GM18873 (cell line): ENCODE results near the gene PTRHD1.
"Not testable (repeated sequence)": the region's sequence is repeated elsewhere in the genome, so short reads cannot be mapped to it uniquely, and the experiment has no call there.

Source experiments
- ATAC-seq: cut with Tn5 transposase; IDR thresholded peaks from one replicate; pipeline ENCODE4 v1.9.1; 2021; ENCODE audit warnings: mild to moderate bottlenecking, moderate library complexity, moderate number of reproducible peaks; ENCODE audit not compliant: unreplicated experiment, low FRiP score

PTRHD1 gene

GRCh38 chr2:24813691-24814137, 20.5 kb upstream of the PTRHD1 start:
- ATAC-seq, result no peak

DNA sequence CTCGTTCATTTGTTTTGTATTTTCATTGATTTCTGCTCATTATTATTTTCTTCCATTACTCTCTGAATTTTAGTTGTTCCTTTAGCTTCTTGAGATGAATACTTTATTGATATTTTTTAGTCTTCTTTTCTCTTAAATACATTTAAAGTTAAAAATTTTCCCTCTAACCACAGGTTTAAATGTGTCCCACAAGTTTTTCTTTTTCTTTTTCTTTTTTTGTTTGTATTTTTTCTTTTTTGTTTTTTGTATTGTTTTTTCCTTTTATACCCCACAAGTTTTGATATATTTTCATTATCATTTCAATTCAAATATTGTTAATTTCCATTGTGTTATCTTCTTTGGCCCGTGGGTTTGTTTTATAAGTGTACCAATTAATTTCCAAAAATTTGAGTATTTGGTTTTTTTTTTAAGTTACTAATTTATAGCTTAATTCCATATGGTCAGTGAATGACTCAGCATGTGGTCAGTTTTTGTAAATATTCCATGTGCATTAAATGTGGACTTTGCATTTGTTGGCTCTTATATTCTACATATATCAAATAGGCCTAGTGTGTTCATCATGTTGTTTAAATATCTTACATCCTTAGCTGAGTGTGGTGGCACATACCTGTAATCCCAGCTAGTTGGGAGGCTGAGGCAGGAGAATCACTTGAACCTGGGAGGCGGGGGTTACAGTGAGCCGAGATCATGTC, 16.3 kb upstream of the PTRHD1 start:
- no peak for ATAC-seq

GRCh38 chr2:24806661-24807036, 13.5 kb upstream of the PTRHD1 start:
- no peak for ATAC-seq

DNA sequence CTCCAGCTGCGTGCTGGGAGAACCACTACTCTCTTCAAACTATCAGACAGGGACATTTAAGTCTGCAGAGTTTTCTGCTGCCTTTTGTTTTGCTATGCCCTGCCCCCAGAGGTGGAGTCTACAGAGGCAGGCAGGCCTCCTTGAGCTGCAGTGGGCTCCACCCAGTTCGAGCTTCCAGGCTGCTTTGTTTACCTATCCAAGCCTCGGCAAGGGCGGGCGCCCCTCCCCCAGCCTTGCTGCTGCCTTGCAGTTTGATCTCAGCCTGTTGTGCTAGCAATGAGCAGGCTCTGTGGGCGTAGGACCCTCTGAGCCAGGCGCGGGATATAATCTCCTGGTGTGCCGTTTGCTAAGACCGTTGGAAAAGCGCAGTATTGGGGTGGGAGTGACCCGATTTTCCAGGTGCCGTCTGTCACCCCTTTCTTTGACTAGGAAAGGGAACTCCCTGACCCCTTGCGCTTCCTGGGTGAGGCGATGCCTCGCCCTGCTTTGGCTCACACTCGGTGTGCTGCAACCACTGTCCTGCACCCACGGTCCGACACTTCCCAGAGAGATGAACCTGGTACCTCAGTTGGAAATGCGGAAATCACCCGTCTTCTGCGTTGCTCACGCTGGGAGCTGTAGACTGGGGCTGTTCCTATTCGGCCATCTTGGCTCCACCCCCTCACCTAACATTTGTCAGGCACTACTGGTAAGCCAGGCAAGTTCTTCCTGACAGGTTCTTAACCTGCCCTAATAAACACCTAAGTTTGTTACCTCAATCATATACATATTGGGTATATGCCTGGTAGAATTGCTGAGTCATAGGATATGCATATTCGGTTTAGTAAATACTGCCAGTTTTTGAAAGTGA, 12.8 kb upstream of the PTRHD1 start:
- ATAC-seq, result not testable (repeated sequence)

- not testable (repeated sequence) for ATAC-seq
Measured at GRCh38 chr2:24800487-24800886, 7.3 kb upstream of the PTRHD1 start.

- no peak for ATAC-seq
Measured at GRCh38 chr2:24797644-24798043, 4.5 kb upstream of the PTRHD1 start.

GRCh38 chr2:24793761-24794435, 707 bp upstream of the PTRHD1 start:
- no peak for ATAC-seq

DNA sequence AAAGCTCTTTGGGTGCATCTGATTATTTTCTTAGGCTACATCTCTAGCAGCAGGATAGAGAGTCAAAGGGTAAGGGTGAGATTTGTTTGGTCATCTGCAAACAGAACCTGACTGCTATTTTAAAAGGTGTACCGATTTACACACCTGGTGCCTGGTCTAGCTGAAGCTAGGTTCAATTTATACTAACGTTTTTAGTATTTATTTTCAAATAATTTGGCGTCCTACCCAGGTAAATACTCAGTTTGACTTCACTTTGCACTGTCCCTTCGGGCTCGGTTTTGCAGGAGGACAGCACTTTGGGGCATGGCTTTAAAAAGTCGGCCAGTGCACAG, 683 bp downstream of the PTRHD1 start:
- ATAC-seq, result peak; percentile 1

GRCh38 chr2:24791452-24791851, 1.7 kb downstream of the PTRHD1 start:
- no peak for ATAC-seq

GRCh38 chr2:24788816-24789215, 4.4 kb downstream of the PTRHD1 start:
- ATAC-seq, result no peak

DNA sequence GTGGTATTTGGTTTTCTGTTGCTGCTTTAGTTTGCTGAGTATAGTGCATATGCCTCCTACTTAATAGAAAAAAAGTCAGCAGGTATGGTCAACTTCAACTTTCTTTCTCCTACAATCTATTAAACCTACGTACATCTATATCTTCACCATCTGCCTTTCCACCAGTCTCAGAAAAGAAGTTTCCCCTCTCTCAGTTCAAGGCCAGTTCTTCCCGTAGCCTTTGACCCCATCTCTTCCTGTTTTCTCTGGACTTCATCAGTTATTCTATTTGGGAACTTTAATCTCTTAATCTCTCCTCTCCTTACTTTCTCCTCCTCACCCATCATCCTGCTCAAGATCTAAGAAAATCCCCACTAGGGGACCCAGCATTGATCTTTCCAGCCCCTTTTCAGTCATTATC, 5.7 kb downstream of the PTRHD1 start:
- ATAC-seq, result no peak

DNA sequence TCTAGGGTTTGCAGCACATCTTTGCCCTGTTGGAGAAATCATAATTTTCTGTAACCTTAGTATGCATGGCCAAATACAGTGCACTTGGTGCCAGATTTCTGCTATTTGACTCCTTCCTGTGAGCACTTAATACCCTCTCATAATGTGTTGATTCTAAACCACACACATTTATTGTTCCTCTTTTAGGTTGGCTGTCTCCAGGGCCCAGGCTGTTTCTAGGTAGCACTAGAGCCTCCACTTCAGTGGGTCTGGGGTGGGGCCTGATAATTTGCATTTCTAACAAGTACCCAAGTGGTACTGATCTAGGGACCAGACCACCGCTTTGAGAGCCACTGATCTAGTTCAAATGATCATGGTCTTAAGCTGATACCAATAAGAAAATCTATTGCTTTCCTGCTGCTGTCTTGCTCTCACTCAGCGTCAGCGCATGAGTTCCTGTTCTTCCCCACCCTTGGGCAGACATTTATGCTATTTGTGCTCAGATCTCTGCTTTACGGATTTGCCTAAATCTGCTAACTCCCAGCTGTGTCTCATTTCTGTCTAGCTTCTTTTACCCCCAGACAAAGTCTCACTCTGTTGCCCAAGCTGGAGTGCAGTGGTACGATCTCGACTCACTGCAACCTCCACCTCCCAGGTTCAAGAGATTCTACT, 7.4 kb downstream of the PTRHD1 start:
- ATAC-seq, result peak; percentile 63

DNA sequence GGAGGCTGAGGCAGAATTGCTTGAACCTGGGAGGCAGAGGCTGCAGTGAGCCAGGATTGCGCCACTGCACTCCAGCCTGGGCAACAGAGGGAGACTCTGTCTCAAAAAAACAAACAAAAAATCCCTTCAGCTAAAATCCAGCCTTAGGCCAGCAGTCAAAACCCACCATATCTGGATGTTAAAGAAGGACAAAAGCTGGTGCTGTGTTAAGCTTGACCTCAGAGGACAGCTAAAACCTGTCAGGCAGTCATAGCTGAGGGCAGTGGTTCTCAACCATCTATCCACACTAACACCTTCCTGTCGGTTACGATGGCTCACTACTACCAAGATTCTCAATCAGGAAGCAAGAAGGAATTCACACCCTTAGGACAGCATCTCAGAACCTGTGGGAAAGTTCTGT, 9.6 kb downstream of the PTRHD1 start:
- ATAC-seq, result no peak

GRCh38 chr2:24779116-24779515, 14.1 kb downstream of the PTRHD1 start:
- ATAC-seq, result no peak

DNA sequence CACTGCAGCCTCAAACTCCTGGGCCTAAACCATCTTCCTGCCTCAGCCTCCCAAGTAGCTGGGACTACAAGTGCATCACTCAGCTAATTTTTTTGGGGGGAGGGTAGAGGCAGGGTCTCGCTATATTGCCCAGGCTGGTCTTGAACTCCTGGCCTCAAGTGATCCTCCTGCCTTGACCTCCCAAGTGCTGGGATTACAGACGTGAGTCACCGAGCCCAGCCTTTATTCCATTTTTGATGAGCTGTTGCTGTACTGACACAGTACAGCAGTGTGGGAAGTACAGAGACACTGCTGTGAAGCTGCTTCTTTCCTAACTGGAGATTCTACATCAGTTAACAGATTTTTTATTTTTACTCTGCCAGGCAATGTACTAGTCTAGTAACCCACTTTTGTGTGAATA, 18.8 kb downstream of the PTRHD1 start:
- no peak for ATAC-seq

DNA sequence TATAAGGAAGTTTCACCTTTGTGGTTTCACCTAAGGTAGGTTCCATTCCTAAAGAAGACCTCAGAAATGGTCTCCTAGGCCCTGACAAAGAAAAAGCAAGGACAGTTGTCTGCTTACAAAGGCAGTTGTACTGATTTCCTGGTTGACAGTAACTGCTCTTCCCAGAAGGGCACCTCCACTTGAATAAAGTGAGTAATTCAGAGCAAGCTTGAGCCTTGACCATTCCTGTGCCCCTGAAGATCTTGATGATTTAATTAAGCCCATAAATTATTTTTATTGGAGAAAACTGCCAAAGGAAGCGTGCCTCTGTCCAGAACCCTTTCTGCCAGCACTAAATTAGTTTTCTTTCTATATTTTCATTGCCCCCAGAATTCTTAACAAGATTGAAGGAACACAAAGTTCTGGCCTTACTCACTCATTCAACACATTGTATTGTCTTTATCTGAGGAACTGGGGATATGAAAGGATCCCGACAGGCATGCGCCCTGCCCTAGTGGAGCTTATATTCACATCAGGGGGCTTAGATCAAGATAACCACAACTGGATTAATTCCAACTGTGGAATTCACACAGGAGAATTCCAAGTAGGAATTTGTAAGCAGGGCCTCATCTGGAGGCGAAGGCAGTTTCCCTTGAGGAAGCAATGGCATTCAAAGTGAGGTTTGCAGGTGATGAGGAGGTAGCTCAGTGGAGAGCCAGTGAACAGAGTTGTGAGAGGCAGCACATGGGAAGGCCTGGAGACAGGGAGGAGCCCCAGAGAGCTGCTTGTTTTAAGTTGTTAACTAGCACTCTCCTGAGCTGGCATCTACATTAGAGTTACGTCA, 21.2 kb downstream of the PTRHD1 start:
- ATAC-seq, result no peak

DNA sequence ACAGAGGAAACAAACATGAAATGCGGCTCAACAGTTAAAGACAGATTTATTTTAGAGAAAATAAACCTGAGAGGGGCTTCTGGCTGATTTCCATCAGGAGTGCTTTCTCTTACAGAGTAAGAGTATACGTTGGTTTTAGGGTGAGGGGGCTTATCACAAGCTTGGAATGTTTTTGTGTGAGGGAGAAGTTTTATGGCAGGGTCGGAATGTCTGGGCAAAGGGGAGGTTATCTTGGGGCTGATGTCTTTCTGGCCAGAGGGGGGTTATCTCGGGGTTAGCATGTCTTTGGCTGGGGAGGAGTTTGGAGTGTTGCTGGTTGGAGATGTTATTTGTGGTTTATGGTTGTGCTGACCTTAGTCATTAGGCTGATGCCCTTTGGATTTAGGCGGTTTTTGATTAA, 22.1 kb downstream of the PTRHD1 start:
- ATAC-seq, result no peak

DNA sequence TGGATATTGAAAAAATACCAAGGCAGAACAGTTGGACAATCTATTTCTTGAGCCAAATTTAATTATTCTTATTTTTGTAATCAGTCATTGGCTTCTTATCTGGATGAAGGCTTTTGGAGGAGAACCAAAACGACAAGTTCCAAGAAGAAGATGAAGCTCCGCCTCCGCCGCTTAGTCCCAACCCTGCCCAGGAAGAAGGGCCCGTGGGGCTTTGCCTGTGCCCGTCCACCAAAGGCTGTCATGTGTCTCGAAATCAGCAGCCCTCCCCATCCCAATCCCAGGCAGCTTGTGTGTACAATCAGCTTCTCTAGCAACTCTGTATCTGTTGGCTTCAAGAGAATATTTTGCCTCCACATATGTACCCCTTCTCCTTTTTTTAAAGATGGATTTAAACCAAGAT, 24.6 kb downstream of the PTRHD1 start:
- no peak for ATAC-seq

DNA sequence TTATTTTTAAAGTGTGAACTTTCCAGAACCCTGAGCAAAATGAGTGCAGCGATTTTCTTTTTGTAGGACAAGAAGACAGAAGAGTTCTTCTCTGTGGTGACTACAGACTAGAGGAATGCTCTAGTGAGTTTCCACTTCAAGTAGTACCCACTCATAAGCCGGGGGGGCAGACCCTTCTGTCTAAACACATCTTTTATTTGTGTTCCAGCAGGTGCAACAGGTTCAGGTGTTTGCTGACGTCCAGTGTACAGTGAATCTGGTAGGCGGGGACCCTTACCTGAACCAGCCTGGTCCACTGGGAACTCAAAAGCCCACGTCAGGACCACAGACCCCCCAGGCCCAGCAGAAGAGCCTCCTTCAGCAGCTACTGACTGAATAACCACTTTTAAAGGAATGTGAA, 25.2 kb downstream of the PTRHD1 start:
- ATAC-seq, result no peak

DNA sequence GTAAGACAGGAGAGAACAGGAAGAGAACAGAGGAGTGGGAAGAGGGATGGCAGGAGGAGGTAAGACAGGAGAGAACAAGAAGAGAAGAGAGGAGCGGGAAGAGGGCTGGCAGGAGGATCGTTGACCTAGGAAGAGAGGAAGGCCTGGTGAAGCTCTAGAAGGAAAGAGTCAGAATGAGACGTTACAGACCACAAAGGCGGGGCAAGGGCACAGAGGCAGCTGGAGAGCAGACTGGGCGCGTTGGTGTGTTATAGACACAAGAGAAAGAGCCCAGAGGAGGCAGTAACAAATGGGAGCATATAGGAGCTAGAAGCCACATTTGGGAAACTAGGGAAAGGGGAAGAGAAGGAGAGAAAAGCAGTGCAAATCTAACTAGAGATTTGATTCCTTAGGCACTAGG, 26.6 kb downstream of the PTRHD1 start:
- no peak for ATAC-seq
